Naive thymus-derived CD4-positive, alpha-beta T cell (primary cell): ENCODE data around the gene GNPTG. TPM values are rescaled to one million over a fixed set of nuclear protein-coding genes. Genes with fewer than 3 reads are reported as not detected.
A peak's percentile ranks its signal among the peaks of the same experiment; 100 is the strongest.
"Not testable (repeated sequence)": the region's sequence is repeated elsewhere in the genome, so short reads cannot be mapped to it uniquely, and the experiment has no call there.

ENCODE experiments used
- ATAC-seq: fragments of 150-1000 bp; cut with Tn5 transposase; 2 replicates; pipeline ENCODE4 v1.10.0; 2021; ENCODE audit warnings: mild to moderate bottlenecking, moderate library complexity
- CTCF ChIA-PET: fragments of 350-600 bp; sonication (Branson Sonifier 250); formaldehyde crosslinking; loops from one replicate; lab custom pipeline; 2021; ENCODE audit warnings: antibody characterized with exemption; lab: Charles Lee
- POLR2A ChIA-PET: fragments of 350-600 bp; sonication (Branson Sonifier 250); formaldehyde crosslinking; loops from one replicate; lab custom pipeline; 2021; ENCODE audit warnings: antibody characterized with exemption, inconsistent platforms; lab: Charles Lee
- DNase-seq, 9 donors: peaks; one replicate each; pipeline versions ENCODE4 v3.0.0 to v3.0.0-alpha.2; 2020 to 2022; ENCODE audit warnings: mixed read lengths in 1 of 9
- H3K27ac ChIP-seq: one replicate; pipeline ENCODE4 v1.7.0; 2013; ENCODE audit warnings: mild to moderate bottlenecking, low read depth, low read length, moderate library complexity
- H3K27me3 ChIP-seq, 2 donors: one replicate each; pipeline ENCODE4 v1.7.0; 2013; ENCODE audit warnings: low read length in 2 of 2, mild to moderate bottlenecking in 2 of 2, moderate library complexity in 2 of 2; ENCODE audit not compliant: control insufficient read depth in 2 of 2, insufficient read depth in 2 of 2
- H3K36me3 ChIP-seq, 3 experiments: 1 replicate in 2 of 3; 2 replicates in 1 of 3; pipeline ENCODE4 v1.7.0; 2013; ENCODE audit warnings: low read length in 3 of 3, mild to moderate bottlenecking in 3 of 3, moderate library complexity in 1 of 3; ENCODE audit not compliant: insufficient read depth in 3 of 3, control insufficient read depth in 2 of 3
- H3K4me1 ChIP-seq, 2 donors: one replicate each; pipeline ENCODE4 v1.7.0; 2013; ENCODE audit warnings: low read length in 2 of 2, mild to moderate bottlenecking in 2 of 2, moderate library complexity in 1 of 2; ENCODE audit not compliant: control insufficient read depth in 2 of 2, insufficient read depth in 2 of 2
- H3K4me3 ChIP-seq: 2 replicates; pipeline ENCODE4 v1.7.0; 2013; ENCODE audit warnings: mild to moderate bottlenecking, low read length
- H3K9me3 ChIP-seq, 3 experiments: 1 replicate in 2 of 3; 2 replicates in 1 of 3; pipeline ENCODE4 v1.7.0; 2013; ENCODE audit warnings: low read length in 3 of 3; ENCODE audit not compliant: control insufficient read depth in 2 of 3
- H3K27ac Mint-ChIP-seq, 9 donors: one replicate each; pipeline ENCODE4 v1.8.0; 2020 to 2022; ENCODE audit warnings: mixed read lengths in 9 of 9, mild to moderate bottlenecking in 8 of 9, moderate library complexity in 5 of 9, inconsistent platforms in 2 of 9
- H3K27me3 Mint-ChIP-seq, 5 donors: one replicate each; pipeline ENCODE4 v1.8.0; 2021 to 2022; ENCODE audit warnings: mixed read lengths in 5 of 5, mild to moderate bottlenecking in 1 of 5
- H3K36me3 Mint-ChIP-seq, 5 donors: one replicate each; pipeline ENCODE4 v1.8.0; 2020 to 2022; ENCODE audit warnings: mixed read lengths in 5 of 5, mild to moderate bottlenecking in 3 of 5, inconsistent platforms in 1 of 5
- H3K4me1 Mint-ChIP-seq, 7 donors: one replicate each; pipeline ENCODE4 v1.8.0; 2020 to 2022; ENCODE audit warnings: mixed read lengths in 7 of 7, mild to moderate bottlenecking in 3 of 7, inconsistent platforms in 1 of 7
- H3K4me3 Mint-ChIP-seq, 10 donors: one replicate each; pipeline ENCODE4 v1.8.0; 2020 to 2022; ENCODE audit warnings: mild to moderate bottlenecking in 10 of 10, mixed read lengths in 10 of 10, moderate library complexity in 6 of 10, inconsistent platforms in 2 of 10
- H3K9me3 Mint-ChIP-seq, 11 donors: one replicate each; pipeline ENCODE4 v1.8.0; 2020 to 2022; ENCODE audit warnings: mixed read lengths in 11 of 11, mild to moderate bottlenecking in 4 of 11, inconsistent platforms in 1 of 11, moderate library complexity in 1 of 11
- intact Hi-C, 2 donors: fragments of 100-400 bp; cut with micrococcal nuclease; formaldehyde crosslinking; loops; one replicate each; pipeline ENCODE4 v1.15.1; 2023
- polyA plus RNA-seq, 2 donors: library from polyadenylated mRNA; unstranded; fragments of 300-500 nt; fragmentation: Illumina TruSeq; gene quantifications; one replicate each; pipeline ENCODE4 v1.2.3, GENCODE V29; 2021
- total RNA-seq, 6 experiments: library from RNA in 5 of 6; stranded (reverse) in 5 of 6; gene quantifications; 1 replicate in 5 of 6; 2 replicates in 1 of 6; pipeline ENCODE4 v1.2.3 and lab custom pipeline; 2021 to 2026

GNPTG gene
- total and polyA plus RNA-seq, 7 experiments from 2014 or later, result 37.9 to 57.7 (median 48.6) TPM

GRCh38 chr16:1327619-1327947, 24.1 kb upstream of the GNPTG start:
- no peak overlapping the region for H3K4me3 Mint-ChIP-seq
- peaks cover 0 to 34% (median 3%) of the 10 kb centered on the region in 3 experiments for H3K36me3 ChIP-seq
- no peak overlapping the region for H3K27ac ChIP-seq
- ATAC-seq (no peak), DNase-seq (no peak)
- intact Hi-C loops, result no loop called here
- peaks cover 0 to 6% of the 10 kb centered on the region in 2 donors for H3K27me3 ChIP-seq
- H3K27me3 Mint-ChIP-seq, result peaks cover 0 to 14% (median 5%) of the 10 kb centered on the region in 5 donors
- ChIA-PET POLR2A (interaction anchor here (0.8 kb wide), 1 partner anchor 23 kb away, joined by 3 read pairs; no protein-coding TSS in a partner anchor), CTCF (no interaction called here)
- H3K36me3 Mint-ChIP-seq, result peaks cover 0 to 24% (median 6%) of the 10 kb centered on the region in 5 donors
- H3K4me1 ChIP-seq, result peaks cover 14% of the 10 kb centered on the region in 2 donors
- H3K4me3 ChIP-seq, result no peak overlapping the region
- H3K27ac Mint-ChIP-seq, result no peak overlapping the region
- peaks cover 0 to 10% (median 0%) of the 10 kb centered on the region in 3 experiments for H3K9me3 ChIP-seq
- H3K4me1 Mint-ChIP-seq, result peaks cover 0 to 15% (median 9%) of the 10 kb centered on the region in 7 donors
- no peaks in the 10 kb centered on the region for H3K9me3 Mint-ChIP-seq

DNA sequence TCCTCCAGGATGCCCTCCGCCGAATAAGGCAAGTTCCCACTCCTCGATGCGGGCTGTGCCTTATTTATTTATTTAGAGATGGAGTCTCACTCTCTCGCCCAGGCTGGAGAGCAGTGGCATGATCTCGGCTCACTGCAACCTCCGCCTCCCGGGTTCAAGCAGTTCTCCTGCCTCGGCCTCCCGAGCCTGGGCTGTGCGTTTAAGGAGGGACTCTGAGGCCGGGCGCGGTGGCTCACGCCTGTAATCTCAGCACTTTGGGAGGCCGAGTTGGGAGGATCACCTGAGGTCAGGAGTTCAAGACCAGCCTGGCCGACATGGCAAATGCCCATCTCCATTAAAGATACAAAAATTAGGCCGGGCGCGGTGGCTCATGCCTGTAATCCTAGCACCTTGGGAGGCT, 23.6 kb upstream of the GNPTG start:
- DNase-seq, ATAC-seq, H3K4me3 ChIP-seq, H3K9me3 Mint-ChIP-seq, POLR2A ChIA-PET, CTCF ChIA-PET, H3K4me3 Mint-ChIP-seq, H3K27me3 ChIP-seq, H3K27ac ChIP-seq: not testable (repeated sequence)
- H3K4me1 ChIP-seq, result peaks cover 14 to 17% of the 10 kb centered on the region in 2 donors
- peaks cover 0 to 31% (median 3%) of the 10 kb centered on the region in 3 experiments for H3K36me3 ChIP-seq
- peaks cover 0 to 24% (median 6%) of the 10 kb centered on the region in 5 donors for H3K36me3 Mint-ChIP-seq
- peaks cover 0 to 17% (median 9%) of the 10 kb centered on the region in 5 donors for H3K27me3 Mint-ChIP-seq
- intact Hi-C loops, result loop anchor here in 1 of 2 donors (2.0 kb wide), 1 partner anchor 17 kb away; no protein-coding TSS in a partner anchor
- H3K9me3 ChIP-seq, result peaks cover 0 to 10% (median 0%) of the 10 kb centered on the region in 3 experiments
- H3K4me1 Mint-ChIP-seq, result peaks cover 0 to 18% (median 12%) of the 10 kb centered on the region in 7 donors
- H3K27ac Mint-ChIP-seq, result peak overlapping the region in 1 of 9 donors; percentile 51

GRCh38 chr16:1328961-1329360, 22.8 kb upstream of the GNPTG start:
- intact Hi-C loops, result loop anchor here in 1 of 2 donors (2.0 kb wide), 1 partner anchor 18 kb away; no protein-coding TSS in a partner anchor
- H3K4me3 ChIP-seq, H3K9me3 Mint-ChIP-seq, H3K27ac Mint-ChIP-seq, H3K27me3 ChIP-seq, CTCF ChIA-PET, ATAC-seq, DNase-seq, H3K27ac ChIP-seq: not testable (repeated sequence)
- POLR2A ChIA-PET, result interaction anchor here (0.6 kb wide), 1 partner anchor 282 kb away, joined by 4 read pairs; no protein-coding TSS in a partner anchor
- Histone ChIP-seq H3K36me3 (peaks cover 0 to 22% (median 0%) of the 10 kb centered on the region in 3 experiments), H3K4me1 (peaks cover 14 to 20% of the 10 kb centered on the region in 2 donors), H3K9me3 (peaks cover 0 to 10% (median 0%) of the 10 kb centered on the region in 3 experiments)
- peaks cover 0 to 18% (median 12%) of the 10 kb centered on the region in 7 donors for H3K4me1 Mint-ChIP-seq
- peaks cover 0 to 19% (median 4%) of the 10 kb centered on the region in 5 donors for H3K36me3 Mint-ChIP-seq
- peaks cover 0 to 17% (median 9%) of the 10 kb centered on the region in 5 donors for H3K27me3 Mint-ChIP-seq
- H3K4me3 Mint-ChIP-seq, result peak overlapping the region in 1 of 10 donors; percentile 16

DNA sequence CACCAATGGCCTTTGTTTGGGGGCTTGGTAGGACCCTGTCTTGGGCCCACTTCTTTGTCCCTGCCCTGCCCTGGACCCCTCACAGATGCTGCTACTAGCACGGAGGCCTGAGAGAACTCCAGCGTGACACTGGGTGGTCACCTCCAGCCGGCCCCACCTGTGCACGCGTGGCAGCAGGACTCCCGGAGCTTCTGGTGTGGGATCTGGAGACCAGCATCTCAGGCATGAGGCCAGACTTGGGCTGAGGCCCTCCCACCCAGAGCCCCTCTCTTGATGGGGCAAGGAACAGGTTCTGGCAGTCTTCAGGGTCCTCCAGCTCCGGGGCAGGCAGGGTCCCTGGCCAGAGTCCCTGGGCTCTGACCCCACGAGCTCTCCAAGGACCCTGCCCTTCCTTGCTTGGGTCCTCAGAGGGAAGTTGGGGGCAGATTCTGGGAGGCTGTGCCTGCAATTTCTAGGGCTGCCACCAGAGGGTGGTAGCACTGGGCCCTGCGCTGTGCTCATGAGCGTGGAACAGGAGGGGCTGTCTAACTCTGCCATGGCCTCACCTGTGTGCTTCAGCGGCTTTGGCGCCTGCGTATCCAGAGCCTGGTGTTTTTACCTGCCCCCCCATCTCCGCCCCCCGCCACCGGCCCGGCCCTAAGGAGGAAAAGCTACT, 21.3 kb upstream of the GNPTG start:
- Histone ChIP-seq H3K9me3 (peaks cover 0 to 10% (median 0%) of the 10 kb centered on the region in 3 experiments), H3K4me1 (peaks cover 14 to 27% of the 10 kb centered on the region in 2 donors), H3K27ac (no peak overlapping the region), H3K4me3 (no peak overlapping the region), H3K36me3 (peaks cover 0 to 8% (median 0%) of the 10 kb centered on the region in 3 experiments), H3K27me3 (peaks cover 0 to 14% of the 10 kb centered on the region in 2 donors)
- H3K27me3 Mint-ChIP-seq, result peaks cover 0 to 26% (median 14%) of the 10 kb centered on the region in 5 donors
- H3K36me3 Mint-ChIP-seq, result peaks cover 0 to 5% (median 4%) of the 10 kb centered on the region in 5 donors
- POLR2A ChIA-PET, result no interaction called here
- DNase-seq (no peak), ATAC-seq (no peak)
- no peak overlapping the region for H3K27ac Mint-ChIP-seq
- H3K4me1 Mint-ChIP-seq, result peaks cover 0 to 18% (median 12%) of the 10 kb centered on the region in 7 donors
- intact Hi-C loops, result no loop called here
- H3K9me3 Mint-ChIP-seq, result no peaks in the 10 kb centered on the region
- CTCF ChIA-PET, result no interaction called here
- H3K4me3 Mint-ChIP-seq, result peak overlapping the region in 1 of 10 donors; percentile 80

- intact Hi-C loops, result no loop called here
- H3K4me3 Mint-ChIP-seq, result peak overlapping the region in 6 of 10 donors; percentile 37 to 80 (median 58)
- H3K4me1 ChIP-seq, result peaks cover 14 to 27% of the 10 kb centered on the region in 2 donors
- H3K27ac ChIP-seq, result no peak overlapping the region
- no peaks in the 10 kb centered on the region for H3K9me3 Mint-ChIP-seq
- POLR2A ChIA-PET, result interaction anchor here (1.0 kb wide), 1 partner anchor 15 kb away, joined by 3 read pairs; no protein-coding TSS in a partner anchor
- ATAC-seq, result no peak
- H3K27me3 ChIP-seq, result peaks cover 0 to 16% of the 10 kb centered on the region in 2 donors
- H3K4me3 ChIP-seq, result peak overlapping the region; percentile 8
- H3K27me3 Mint-ChIP-seq, result peaks cover 0 to 33% (median 14%) of the 10 kb centered on the region in 5 donors
- CTCF ChIA-PET, result interaction anchor here (1.3 kb wide), 1 partner anchor 16 kb away, joined by 5 read pairs; no protein-coding TSS in a partner anchor
- H3K36me3 Mint-ChIP-seq, result peaks cover 0 to 5% (median 4%) of the 10 kb centered on the region in 5 donors
- H3K9me3 ChIP-seq, result peaks cover 0 to 10% (median 0%) of the 10 kb centered on the region in 3 experiments
- peaks cover 0 to under 1% (median 0%) of the 10 kb centered on the region in 3 experiments for H3K36me3 ChIP-seq
- no peak for DNase-seq
- H3K4me1 Mint-ChIP-seq, result peaks cover 0 to 18% (median 12%) of the 10 kb centered on the region in 7 donors
- H3K27ac Mint-ChIP-seq, result peak overlapping the region in 2 of 9 donors; percentile 56 to 77
These were observed 20.6 kb upstream of the GNPTG start for GRCh38 chr16:1330931-1331711.
